ENCODE data around the gene ACKR2. TPM values are rescaled to one million over a fixed set of nuclear protein-coding genes. Genes with fewer than 3 reads are reported as not detected.
A peak's percentile ranks its signal among the peaks of the same experiment; 100 is the strongest.

ACKR2 gene
- polyA plus RNA-seq, 1 of the 3 experiments (the other 2 are of a cell fraction): 0.10 TPM

DNA sequence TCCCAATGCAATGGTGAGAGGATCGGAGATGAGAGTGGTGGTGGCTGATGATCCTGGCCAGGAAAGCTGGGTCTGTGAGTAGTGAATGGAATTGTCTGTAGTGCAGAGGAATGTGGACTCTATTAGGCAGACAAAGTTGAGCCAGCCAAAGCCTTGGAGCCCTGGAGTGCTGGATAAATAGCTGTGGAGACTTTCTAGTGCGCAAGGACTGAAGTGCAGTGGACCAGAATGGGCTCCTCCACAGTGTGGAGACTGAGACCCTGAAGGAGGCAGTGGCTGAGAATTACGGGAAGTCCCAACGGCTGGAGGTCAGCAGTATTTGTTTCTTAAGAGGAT lies 97.6 kb downstream of the ACKR2 start:
- Histone ChIP-seq H3K27me3 (ENCODE audit: insufficient read depth) (no peaks in the 10 kb centered on the region; the same call in 1 of the 2 replicates), H3K4me3 (ENCODE audit: low read depth in 2 of 2, low read length in 1 of 2) (peak overlapping the region in 1 of 2 experiments; percentile 43; a peak in 1 of 4 replicates), H3K36me3 (replicated peaks in 1 of 2; ENCODE audit: control insufficient read depth in 1 of 2, insufficient read depth in 2 of 2, low read length in 1 of 2) (no peaks in the 10 kb centered on the region), H2AFZ (ENCODE audit: low read depth) (no peak overlapping the region), H3K4me2 (no peak overlapping the region), H3K9me2 (no peaks in the 10 kb centered on the region), H3K9ac (no peak overlapping the region), H3K4me1 (ENCODE audit: control insufficient read depth in 1 of 2, insufficient read depth in 2 of 2, low read depth in 1 of 2, low read length in 1 of 2) (peaks cover 0 to 7% of the 10 kb centered on the region in 2 experiments; a peak in 2 of 4 replicates), H3K27ac (ENCODE audit: low read depth in 2 of 2, low read length in 1 of 2) (no peak overlapping the region), H3F3A (replicated peaks; ENCODE audit: insufficient read depth) (no peaks in the 10 kb centered on the region), H3K9me3 (no peaks in the 10 kb centered on the region), H4K20me1 (ENCODE audit: insufficient read depth) (no peaks in the 10 kb centered on the region), H3K79me2 (ENCODE audit: insufficient read depth) (no peaks in the 10 kb centered on the region)
- ChIA-PET CTCF (no interaction called here), POLR2A (interaction anchor here (0.6 kb wide), 2 partner anchors 29 to 67 kb away, joined by 3 read pairs; no protein-coding TSS in a partner anchor)
- no peak for DNase-seq
- TF ChIP-seq NRF1 (IDR thresholded peaks at IDR 0.05; ENCODE audit: low read depth, low read length) (no peak), JUND (IDR thresholded peaks at IDR 0.05) (no peak), GABPA (IDR thresholded peaks at IDR 0.05; ENCODE audit: low read depth) (no peak), RFX5 (IDR thresholded peaks at IDR 0.05; ENCODE audit: low read length) (no peak), CTCF (IDR thresholded peaks at IDR 0.05) (no peak), RCOR1 (IDR thresholded peaks at IDR 0.05; ENCODE audit: low read length) (no peak), MAX (IDR thresholded peaks at IDR 0.05; ENCODE audit: low read depth) (no peak), SIN3A (IDR thresholded peaks at IDR 0.05; ENCODE audit: borderline replicate concordance, low read depth, low read length) (no peak), TAF1 (IDR thresholded peaks at IDR 0.05; ENCODE audit: borderline replicate concordance, low read depth, low read length) (no peak), ELF1 (IDR thresholded peaks at IDR 0.05) (no peak)
- WGBS (ENCODE audit: low lambda C conversion rate): 78% methylated on average over 4 of the region's 4 CpGs

- WGBS (ENCODE audit: low lambda C conversion rate): 56% methylated on average over 7 of the region's 7 CpGs
- no peak overlapping the region for H2AFZ ChIP-seq (ENCODE audit: low read depth)
- no peaks in the 10 kb centered on the region for H3K79me2 ChIP-seq (ENCODE audit: insufficient read depth)
- no peaks in the 10 kb centered on the region for H4K20me1 ChIP-seq (ENCODE audit: insufficient read depth)
- ChIA-PET POLR2A (no interaction called here), CTCF (no interaction called here)
- H3F3A ChIP-seq (replicated peaks; ENCODE audit: insufficient read depth): no peaks in the 10 kb centered on the region
- no peak overlapping the region for H3K9ac ChIP-seq
- no peak for TF ChIP-seq NFIC (IDR thresholded peaks at IDR 0.05; ENCODE audit: borderline replicate concordance)
- no peak for TF ChIP-seq GATA2 (CRISPR knock-in tag; IDR thresholded peaks at IDR 0.05)
- TF ChIP-seq, protein P1, sequence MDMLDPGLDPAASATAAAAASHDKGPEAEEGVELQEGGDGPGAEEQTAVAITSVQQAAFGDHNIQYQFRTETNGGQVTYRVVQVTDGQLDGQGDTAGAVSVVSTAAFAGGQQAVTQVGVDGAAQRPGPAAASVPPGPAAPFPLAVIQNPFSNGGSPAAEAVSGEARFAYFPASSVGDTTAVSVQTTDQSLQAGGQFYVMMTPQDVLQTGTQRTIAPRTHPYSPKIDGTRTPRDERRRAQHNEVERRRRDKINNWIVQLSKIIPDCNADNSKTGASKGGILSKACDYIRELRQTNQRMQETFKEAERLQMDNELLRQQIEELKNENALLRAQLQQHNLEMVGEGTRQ (IDR thresholded peaks at IDR 0.05; ENCODE audit: borderline replicate concordance, low read depth, low read length): no peak
- TF ChIP-seq GABPA (IDR thresholded peaks at IDR 0.05; ENCODE audit: low read depth): no peak
- TF ChIP-seq MAX (IDR thresholded peaks at IDR 0.05; ENCODE audit: low read depth): no peak
- no peak for TF ChIP-seq MXI1 (IDR thresholded peaks at IDR 0.05; ENCODE audit: low read depth, low read length)
- no peak for TF ChIP-seq FOXM1 (IDR thresholded peaks at IDR 0.05; ENCODE audit: low read depth)
- TF ChIP-seq, protein P2, sequence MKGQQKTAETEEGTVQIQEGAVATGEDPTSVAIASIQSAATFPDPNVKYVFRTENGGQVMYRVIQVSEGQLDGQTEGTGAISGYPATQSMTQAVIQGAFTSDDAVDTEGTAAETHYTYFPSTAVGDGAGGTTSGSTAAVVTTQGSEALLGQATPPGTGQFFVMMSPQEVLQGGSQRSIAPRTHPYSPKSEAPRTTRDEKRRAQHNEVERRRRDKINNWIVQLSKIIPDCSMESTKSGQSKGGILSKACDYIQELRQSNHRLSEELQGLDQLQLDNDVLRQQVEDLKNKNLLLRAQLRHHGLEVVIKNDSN (IDR thresholded peaks at IDR 0.05; ENCODE audit: borderline replicate concordance, low read depth): no peak
- H3K27ac ChIP-seq (ENCODE audit: low read depth in 2 of 2, low read length in 1 of 2): no peak overlapping the region
- no peaks in the 10 kb centered on the region; the same call in 1 of the 2 replicates for H3K9me3 ChIP-seq
- H3K4me1 ChIP-seq (ENCODE audit: control insufficient read depth in 1 of 2, insufficient read depth in 2 of 2, low read depth in 1 of 2, low read length in 1 of 2): peaks cover 0 to 3% of the 10 kb centered on the region in 2 experiments; a peak in 1 of 4 replicates
- H3K27me3 ChIP-seq (ENCODE audit: insufficient read depth): no peaks in the 10 kb centered on the region; the same call in 1 of the 2 replicates
- no peak overlapping the region for H3K4me2 ChIP-seq
- no peaks in the 10 kb centered on the region for H3K9me2 ChIP-seq
- no peaks in the 10 kb centered on the region for H3K36me3 ChIP-seq (replicated peaks in 1 of 2; ENCODE audit: control insufficient read depth in 1 of 2, insufficient read depth in 2 of 2, low read length in 1 of 2)
- no peak for DNase-seq
- no peak overlapping the region for H3K4me3 ChIP-seq (ENCODE audit: low read depth in 2 of 2, low read length in 1 of 2)
These were observed 99.4 kb downstream of the ACKR2 start for GRCh38 chr3:42908675-42909074.
